GM18499 (cell line): ENCODE measurements around the gene NCOA6.
"Not testable (repeated sequence)": the region's sequence is repeated elsewhere in the genome, so short reads cannot be mapped to it uniquely, and the experiment has no call there.

Experiments used
- ATAC-seq: cut with Tn5 transposase; IDR thresholded peaks from one replicate; pipeline ENCODE4 v1.9.1; 2021; ENCODE audit warnings: moderate number of reproducible peaks; ENCODE audit not compliant: insufficient read depth, unreplicated experiment

NCOA6 gene

DNA sequence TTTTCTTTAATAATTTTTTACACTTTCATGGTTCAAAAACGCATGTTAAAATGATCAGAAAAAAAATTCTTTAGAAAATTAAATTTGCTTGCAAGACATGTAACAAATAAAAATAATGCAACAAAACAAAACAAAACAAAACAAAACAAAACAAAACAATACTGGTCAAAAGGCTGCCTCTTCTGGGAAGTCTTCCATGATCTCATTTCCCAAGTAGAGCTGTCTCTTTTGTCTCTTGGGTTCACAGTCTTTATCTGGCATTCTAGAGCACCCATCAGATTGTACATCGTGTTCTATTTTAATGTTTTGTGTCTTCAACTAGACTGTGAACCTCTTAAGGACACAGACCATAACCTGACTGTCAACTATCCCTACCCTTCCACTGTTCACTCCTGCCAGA is 96.0 kb downstream of the NCOA6 start:
- no peak for ATAC-seq

DNA sequence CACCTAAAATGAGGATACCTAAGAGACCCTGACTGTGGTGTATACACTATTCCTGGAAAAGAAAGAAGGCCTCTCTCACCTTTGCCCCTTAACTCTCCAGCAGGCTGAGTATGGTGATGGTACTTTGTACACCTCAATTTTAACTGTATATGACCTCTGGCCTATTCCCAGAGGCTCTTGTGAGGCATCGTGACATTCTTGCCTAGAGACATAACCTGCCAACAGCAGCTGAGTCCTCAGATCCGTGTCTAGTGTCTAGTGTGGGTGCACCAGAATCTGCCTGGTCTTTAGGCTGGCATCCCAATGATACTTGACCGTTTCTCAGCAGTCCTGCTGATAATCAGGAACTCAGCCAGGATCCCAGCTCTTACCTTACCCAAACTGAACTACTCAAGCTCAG is 101.3 kb downstream of the NCOA6 start:
- no peak for ATAC-seq

DNA sequence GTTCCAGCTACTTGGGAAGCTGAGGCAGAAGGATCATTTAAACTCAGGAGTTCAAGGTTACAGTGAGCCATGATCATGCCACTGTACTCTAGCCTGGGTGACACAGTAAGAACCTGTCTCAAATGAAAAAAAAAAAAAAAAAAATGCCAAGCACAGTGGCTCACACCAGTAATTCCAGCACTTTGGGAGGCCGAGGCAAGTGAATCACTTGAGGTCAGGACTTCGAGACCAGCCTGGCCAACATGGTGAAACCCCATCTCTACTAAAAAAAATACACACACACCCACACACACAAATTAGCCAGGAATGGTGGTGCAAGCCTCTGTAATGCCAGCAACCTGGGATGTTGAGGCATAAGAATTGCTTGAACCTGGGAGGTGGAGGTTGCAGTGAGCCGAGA is 102.9 kb downstream of the NCOA6 start:
- not testable (repeated sequence) for ATAC-seq

DNA sequence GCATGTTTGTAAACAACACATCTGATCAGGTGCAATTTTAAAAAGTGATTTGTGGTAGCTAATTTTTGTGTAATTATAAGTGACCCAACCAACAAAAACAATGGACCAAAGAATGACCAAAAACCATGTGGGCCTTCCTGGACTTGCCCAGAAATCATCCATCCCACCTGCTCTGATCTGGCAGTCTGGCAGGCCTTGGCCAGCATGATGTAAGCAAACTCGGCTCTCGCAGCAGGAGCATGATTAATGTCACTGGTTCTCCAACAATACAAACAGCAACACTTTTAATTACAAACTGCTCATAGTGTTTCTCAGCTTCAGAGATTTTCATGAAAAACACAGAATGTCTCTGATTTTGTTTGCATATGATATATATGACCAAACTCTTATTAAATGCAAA is 105.2 kb downstream of the NCOA6 start:
- no peak for ATAC-seq

DNA sequence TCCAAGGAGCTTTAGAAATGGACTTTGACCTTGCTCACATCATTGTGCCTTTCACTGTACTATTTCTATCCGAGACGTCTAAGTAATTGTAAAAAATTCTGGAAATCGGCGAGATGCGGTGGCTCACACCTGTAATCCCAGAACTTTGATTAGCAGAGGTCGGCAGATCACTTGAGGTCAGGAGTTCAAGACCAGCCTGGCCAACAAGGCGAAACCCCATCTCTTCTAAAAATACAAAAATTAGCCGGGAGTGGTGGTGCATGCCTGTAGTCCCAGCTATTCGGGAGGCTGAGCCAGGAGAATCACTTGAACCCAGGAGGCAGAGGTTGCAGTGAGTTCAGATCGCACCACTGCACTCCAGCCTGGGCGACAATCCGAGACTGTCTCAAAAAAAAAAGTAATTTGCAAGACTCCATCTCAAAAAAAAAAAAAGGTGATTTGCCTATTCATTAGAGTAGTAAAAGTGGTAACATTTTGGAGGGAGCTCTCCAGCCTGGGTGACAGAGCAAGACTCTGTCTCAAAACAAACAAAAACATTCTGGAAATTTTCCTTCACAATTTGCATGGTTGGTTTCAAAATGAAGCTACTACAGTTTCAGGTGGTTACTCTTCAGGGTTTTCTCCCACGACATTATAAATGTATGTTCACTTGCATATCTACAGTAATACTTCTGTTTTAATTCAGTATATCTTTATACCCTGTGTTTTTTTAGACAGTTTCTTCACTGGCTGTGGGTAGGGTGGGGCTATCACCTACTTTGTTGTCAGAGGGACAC is 106.0 kb downstream of the NCOA6 start:
- peak; percentile 66 for ATAC-seq

- ATAC-seq = no peak
These were observed 108.0 kb downstream of the NCOA6 start for GRCh38 chr20:34717230-34718095.

DNA sequence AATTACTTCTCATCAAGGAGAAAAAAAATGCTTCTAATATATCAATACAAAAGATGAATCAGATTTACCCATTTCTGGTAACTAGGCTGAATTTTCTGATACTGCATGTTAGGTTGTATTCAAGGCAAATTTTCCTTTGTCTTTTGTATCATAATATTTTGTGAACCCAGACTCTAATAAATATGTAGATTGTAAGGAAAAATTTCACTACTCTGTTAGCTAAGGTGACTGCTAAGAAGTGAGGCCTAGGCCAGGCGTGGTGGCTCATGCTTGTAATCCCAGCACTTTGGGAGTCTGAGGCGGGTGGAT is 108.6 kb downstream of the NCOA6 start:
- ATAC-seq = no peak

DNA sequence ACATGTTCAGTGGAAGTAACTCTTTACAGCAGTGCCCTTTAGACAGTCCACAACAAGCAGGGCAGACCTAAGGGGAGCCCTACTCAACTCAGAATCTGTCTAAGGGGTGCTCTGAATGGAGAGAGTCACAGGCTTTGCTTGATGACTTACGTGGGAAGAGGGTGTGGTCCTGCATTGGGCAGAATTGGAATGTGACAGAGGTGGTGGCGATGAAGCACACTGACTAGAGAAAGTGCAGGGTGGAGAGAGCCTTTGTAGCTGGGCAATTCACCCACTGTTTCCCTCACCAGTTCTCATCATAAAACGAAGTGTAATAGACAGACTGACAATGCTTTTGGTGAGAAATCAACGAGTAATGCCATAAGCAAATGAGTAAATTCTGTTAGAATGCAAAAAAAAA is 110.1 kb downstream of the NCOA6 start:
- no peak for ATAC-seq

GRCh38 chr20:34713944-34714515 is 111.4 kb downstream of the NCOA6 start:
- ATAC-seq = not testable (repeated sequence)

GRCh38 chr20:34713194-34713943 is 112.1 kb downstream of the NCOA6 start:
- ATAC-seq = no peak

GRCh38 chr20:34712525-34713192 is 112.8 kb downstream of the NCOA6 start:
- no peak for ATAC-seq

DNA sequence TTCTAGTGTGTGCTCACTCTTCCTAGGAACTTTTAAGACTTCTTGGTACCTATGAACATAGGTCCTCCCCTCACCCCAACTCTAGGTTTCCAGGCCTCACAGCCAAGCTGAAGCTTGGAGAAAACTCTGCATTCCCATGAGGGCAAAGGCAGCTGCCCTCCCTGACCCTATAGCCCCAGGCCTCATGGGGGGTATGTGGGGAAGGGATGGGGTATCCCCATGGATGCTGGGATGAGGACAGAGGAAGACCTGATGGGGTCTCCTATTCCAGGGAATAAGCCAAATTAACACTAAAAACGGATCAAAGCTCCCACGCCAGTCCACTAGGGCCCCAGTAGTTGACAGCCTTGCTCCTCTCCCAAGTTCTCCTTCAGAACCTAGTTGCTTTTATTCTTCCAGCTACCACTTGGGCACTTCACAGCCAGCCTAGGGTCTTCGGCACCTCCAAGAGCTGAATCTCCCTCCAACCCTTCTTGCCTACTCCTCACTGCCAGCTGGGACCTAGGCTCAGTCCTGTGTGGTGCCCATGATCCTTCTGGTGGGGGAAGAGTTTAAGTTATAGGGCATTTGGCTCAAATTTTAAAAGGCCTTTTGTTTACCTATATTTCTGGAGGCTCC is 113.5 kb downstream of the NCOA6 start:
- ATAC-seq = no peak

DNA sequence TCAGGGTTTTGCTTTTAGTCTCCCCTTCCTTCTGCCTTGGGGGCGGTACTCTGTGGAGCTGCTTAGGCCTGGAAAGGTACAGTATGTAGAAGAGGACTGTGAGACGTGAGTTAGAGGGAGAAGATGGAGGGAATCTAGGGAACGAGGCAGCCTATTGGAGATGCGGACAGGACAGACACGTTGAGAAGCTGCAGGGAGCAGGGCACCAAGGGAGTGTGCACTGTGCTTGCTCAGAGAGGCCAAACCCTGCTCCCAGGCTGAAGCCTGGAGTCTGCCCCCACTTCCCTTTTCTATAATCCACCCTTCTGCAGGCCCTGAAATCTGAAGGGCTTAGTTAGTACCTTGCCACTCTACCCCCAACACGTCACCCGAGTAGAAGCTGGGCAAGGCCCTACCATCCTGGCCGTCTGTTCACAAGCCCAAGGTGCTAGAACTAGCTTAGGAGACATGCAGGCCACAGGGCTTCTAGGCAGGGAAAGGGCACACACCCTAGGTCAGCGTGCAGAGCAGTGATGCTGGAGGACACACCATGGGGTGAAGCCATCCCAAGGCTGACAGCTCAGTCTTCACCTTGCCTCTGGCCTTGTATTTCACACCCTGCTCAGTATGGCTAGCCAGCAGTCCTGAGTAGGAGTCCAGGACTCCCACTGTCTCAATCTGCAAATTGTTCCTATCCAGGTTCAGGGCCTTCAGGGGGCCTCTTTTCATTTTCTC is 114.4 kb downstream of the NCOA6 start:
- no peak for ATAC-seq

GRCh38 chr20:34710568-34710839 is 114.9 kb downstream of the NCOA6 start:
- no peak for ATAC-seq

DNA sequence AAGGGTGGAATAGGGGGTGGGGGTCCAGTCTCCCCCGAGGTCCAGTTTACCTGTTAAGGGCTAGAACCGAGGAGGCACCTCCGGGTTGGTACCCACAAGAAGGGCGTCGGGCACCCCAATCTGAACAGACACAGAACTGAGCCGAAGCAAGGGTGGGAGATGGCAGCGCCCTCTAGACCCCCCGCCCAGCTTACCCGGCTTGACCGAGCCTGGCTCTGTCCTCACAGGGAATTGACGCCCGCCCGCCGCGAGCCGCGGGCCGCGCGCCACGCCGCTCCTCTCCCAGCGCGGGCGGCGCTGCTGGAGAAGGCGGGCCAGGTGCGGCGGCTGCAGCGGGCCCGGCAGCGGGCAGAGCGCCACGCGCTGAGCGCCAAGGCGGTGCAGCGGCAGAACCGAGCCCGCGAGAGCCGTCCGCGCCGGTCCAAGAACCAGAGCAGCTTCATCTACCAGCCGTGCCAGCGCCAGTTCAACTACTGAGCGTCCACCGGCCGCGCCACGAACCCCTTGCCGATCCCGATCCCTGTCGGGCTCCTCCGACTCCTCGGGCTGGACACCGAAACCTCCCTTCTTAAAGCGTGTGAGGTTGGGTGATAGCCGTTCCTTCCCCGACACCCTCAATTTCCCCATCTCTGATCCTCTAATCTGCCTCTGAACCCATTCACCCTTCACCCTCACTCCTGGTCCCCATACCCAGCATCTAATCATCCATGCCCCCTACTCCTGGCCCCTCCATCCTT is 115.5 kb downstream of the NCOA6 start:
- ATAC-seq = no peak

DNA sequence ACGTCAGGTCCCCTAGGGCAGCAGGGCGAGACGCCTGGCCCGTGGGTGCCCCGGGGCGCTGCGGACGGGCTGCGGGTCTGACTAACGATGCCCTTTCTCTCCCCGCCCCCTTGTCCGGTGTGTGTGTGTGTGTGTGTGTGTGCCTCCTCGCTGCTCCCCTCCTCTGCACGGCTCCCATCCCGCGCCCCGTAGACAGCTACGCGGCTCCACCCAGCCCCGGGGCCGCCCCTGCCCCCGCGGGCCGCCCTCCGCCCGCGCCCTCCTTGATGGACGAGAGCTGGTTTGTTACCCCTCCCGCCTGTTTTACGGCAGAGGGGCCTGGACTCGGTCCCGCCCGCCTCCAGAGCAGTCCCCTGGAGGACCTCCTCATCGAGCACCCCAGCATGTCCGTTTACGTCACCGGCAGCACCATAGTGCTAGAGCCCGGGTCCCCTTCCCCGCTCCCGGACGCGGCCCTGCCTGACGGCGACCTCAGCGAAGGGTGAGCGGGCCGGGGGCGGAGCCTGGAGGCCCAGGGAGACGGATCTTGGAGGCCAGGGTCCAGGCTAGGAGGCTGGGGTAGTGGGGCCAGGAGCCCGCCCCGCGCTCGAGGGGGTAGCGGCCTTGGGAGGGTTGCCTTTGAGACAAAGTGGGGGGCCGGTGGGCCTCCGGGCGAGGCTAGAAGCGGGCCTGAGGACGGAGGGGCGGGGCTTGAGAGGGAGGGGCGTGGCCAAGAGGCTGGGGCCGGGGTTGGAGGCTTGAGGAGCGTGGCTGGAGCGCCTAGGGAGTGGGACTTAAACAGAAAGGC is 116.2 kb downstream of the NCOA6 start:
- ATAC-seq = no peak

DNA sequence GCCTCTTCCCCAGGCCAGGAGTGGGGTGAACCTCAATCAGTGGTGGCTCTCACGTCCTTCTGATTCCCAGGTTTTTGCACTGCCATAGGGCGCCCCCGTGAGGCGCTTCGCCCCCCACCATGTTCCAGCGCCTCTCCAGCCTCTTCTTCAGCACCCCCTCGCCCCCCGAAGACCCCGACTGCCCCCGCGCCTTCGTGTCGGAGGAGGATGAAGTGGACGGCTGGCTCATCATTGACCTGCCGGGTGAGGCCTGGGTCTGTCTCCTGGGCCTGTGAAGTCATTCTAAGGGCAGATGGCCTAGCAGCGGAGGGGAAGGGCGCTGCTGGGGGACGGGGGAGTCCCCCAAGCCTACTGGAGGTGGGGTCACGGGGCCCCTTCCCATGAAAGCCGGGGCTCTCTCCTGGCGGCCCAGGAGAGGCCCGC is 116.8 kb downstream of the NCOA6 start:
- ATAC-seq = no peak
